OCI-LY3 (cell line): ENCODE results near the gene RGS9.

ENCODE experiments used
- H2AFZ ChIP-seq: fragments of 200-600, 300-600 bp; shearing (Covaris generic); 2 replicates; pipeline ENCODE4 v1.6.0; 2014; ENCODE audit warnings: antibody characterized with exemption, low read depth, low read length
- H3K27ac ChIP-seq: fragments of 200-600, 300-600 bp; sonication (generic); 2 replicates; pipeline ENCODE4 v1.5.1; 2014; ENCODE audit warnings: mild to moderate bottlenecking, low read length, moderate library complexity, mixed read lengths
- H3K27me3 ChIP-seq: fragments of 200-600, 300-600 bp; sonication (generic); 2 replicates; pipeline ENCODE4 v1.6.1; 2014; ENCODE audit warnings: low read depth, low read length, mixed read lengths
- H3K36me3 ChIP-seq: fragments of 200-600, 300-600 bp; sonication (generic); replicated peaks from 2 replicates; pipeline ENCODE3; 2014; ENCODE audit warnings: low read depth, low read length, mixed read lengths
- H3K4me1 ChIP-seq: fragments of 300-600, 200-600 bp; sonication (generic); 2 replicates; pipeline ENCODE4 v1.6.1; 2014; ENCODE audit warnings: low read length, mixed read lengths
- H3K4me2 ChIP-seq: fragments of 200-600, 300-600 bp; sonication (generic); 2 replicates; pipeline ENCODE4 v1.6.1; 2014; ENCODE audit warnings: low read length, mixed read lengths
- H3K4me3 ChIP-seq: fragments of 300-600, 200-600 bp; sonication (generic); 2 replicates; pipeline ENCODE4 v1.5.1; 2014; ENCODE audit warnings: antibody characterized with exemption, mild to moderate bottlenecking, low read length, moderate library complexity
- H3K79me2 ChIP-seq: fragments of 300-600, 200-600 bp; shearing (Covaris generic); 2 replicates; pipeline ENCODE4 v1.6.1; 2014; ENCODE audit warnings: mild to moderate bottlenecking, low read length, mixed read lengths
- H3K9ac ChIP-seq: fragments of 300-600, 200-600 bp; shearing (Covaris generic); 2 replicates; pipeline ENCODE4 v1.6.0; 2014; ENCODE audit warnings: mild to moderate bottlenecking, low read length, moderate library complexity
- H3K9me3 ChIP-seq: fragments of 200-600, 300-600 bp; shearing (Covaris generic); 2 replicates; pipeline ENCODE4 v1.6.1; 2014; ENCODE audit warnings: low read length, mixed read lengths; ENCODE audit not compliant: insufficient read depth
- H4K20me1 ChIP-seq: fragments of 200-600, 300-600 bp; sonication (generic); 2 replicates; pipeline ENCODE4 v1.6.1; 2016; ENCODE audit warnings: low read length, mixed read lengths; ENCODE audit not compliant: insufficient read depth
- EZH2phosphoT487 ChIP-seq: fragments of 200-600 bp; shearing (Covaris generic); IDR thresholded peaks from 2 replicates; pipeline ENCODE4 v1.6.1; 2018; ENCODE audit warnings: antibody characterized with exemption, mixed run types, low read depth
- TF ChIP-seq, protein P1 (sequence below): fragments of 200-600, 300-600 bp; sonication (generic); IDR thresholded peaks from 2 replicates; pipeline ENCODE4 v1.5.1; 2014; ENCODE audit warnings: antibody characterized with exemption, low read length, low read depth

RGS9 gene

DNA sequence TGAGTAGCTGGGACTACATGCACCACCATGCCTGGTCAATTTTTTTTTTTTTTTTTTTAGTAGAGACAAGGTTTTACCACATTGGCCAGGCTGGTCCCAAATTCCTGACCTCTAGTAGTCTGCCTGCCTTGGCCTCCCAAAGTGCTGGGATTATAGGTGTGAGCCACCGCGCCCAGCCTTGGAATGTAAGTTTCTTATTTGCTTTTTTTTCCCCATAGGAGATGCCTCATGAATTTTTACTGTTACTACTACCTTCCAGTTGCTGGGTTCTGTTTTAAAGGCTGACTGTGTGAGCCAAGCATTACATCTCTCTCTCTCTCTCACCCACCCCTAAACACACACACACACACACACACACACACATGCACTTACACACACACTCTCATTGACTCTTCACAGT is 112.6 kb downstream of the RGS9 start:
- H3K79me2 ChIP-seq: no peaks in the 10 kb centered on the region
- no peak overlapping the region for H2AFZ ChIP-seq
- peaks cover 11% of the 10 kb centered on the region; the same call in 1 of the 2 replicates for H3K27me3 ChIP-seq
- no peaks in the 10 kb centered on the region for H3K36me3 ChIP-seq
- H3K27ac ChIP-seq: no peak overlapping the region
- no peaks in the 10 kb centered on the region for H4K20me1 ChIP-seq
- no peak overlapping the region for H3K4me2 ChIP-seq
- no peaks in the 10 kb centered on the region for H3K9me3 ChIP-seq
- H3K4me1 ChIP-seq: no peaks in the 10 kb centered on the region
- H3K4me3 ChIP-seq: no peak overlapping the region
- no peak overlapping the region for H3K9ac ChIP-seq
- TF ChIP-seq, protein P1, sequence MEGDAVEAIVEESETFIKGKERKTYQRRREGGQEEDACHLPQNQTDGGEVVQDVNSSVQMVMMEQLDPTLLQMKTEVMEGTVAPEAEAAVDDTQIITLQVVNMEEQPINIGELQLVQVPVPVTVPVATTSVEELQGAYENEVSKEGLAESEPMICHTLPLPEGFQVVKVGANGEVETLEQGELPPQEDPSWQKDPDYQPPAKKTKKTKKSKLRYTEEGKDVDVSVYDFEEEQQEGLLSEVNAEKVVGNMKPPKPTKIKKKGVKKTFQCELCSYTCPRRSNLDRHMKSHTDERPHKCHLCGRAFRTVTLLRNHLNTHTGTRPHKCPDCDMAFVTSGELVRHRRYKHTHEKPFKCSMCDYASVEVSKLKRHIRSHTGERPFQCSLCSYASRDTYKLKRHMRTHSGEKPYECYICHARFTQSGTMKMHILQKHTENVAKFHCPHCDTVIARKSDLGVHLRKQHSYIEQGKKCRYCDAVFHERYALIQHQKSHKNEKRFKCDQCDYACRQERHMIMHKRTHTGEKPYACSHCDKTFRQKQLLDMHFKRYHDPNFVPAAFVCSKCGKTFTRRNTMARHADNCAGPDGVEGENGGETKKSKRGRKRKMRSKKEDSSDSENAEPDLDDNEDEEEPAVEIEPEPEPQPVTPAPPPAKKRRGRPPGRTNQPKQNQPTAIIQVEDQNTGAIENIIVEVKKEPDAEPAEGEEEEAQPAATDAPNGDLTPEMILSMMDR: no peak
- no peak for TF ChIP-seq EZH2phosphoT487

DNA sequence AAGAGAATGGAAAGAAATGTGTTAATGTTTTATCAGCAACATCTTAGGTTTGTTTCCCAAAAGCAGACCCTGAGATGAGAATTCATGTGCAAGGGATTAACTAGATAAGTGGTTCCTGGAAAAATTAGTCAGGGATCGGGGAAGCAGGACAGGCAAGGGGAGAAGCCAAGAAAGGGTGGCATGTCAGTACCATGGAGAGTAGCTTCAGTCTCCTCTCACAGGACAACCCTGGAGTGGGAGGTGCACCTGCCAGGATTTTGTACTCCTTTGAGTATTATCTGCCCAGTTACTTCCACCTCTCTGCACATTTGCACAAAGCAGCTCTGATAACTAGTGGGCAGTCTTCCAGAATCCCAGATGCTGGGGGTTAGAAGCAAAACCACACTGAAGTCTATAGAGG is 117.0 kb downstream of the RGS9 start:
- Histone ChIP-seq H2AFZ (no peak overlapping the region), H3K4me3 (no peak overlapping the region), H3K9me3 (0 out of 2 replicates have a peak, but pooled peaks cover 4% of the 10 kb centered on the region), H3K36me3 (no peaks in the 10 kb centered on the region), H3K4me1 (no peaks in the 10 kb centered on the region), H3K27me3 (peaks cover 11% of the 10 kb centered on the region; the same call in 1 of the 2 replicates), H4K20me1 (no peaks in the 10 kb centered on the region), H3K9ac (no peak overlapping the region), H3K79me2 (no peaks in the 10 kb centered on the region), H3K27ac (no peak overlapping the region), H3K4me2 (no peak overlapping the region)
- TF ChIP-seq, protein P1: no peak
- no peak for TF ChIP-seq EZH2phosphoT487

DNA sequence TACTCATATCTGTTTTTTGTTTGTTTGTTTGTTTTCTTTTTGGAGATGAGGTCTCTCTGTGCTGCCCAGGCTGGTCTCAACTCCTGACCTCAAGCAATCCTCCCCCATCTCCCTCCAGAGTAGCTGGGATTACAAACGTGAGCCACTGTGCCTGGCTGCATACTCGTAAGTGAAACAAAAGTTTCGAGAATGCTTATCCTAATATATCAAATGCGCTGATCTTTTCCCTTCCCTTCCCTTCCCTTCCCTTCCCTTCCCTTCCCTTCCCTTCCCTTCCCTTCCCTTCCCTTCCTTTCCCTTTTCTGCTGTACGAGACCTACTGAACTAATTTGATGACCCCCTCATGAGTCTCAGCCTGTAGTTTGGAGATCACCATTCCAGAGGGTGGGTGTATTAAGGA is 122.1 kb downstream of the RGS9 start:
- TF ChIP-seq, protein P1: no peak
- no peak for TF ChIP-seq EZH2phosphoT487
- H3K27ac ChIP-seq: no peak overlapping the region
- H4K20me1 ChIP-seq: no peaks in the 10 kb centered on the region
- H3K36me3 ChIP-seq: no peaks in the 10 kb centered on the region
- H3K9me3 ChIP-seq: 0 out of 2 replicates have a peak, but pooled peaks cover 4% of the 10 kb centered on the region
- H3K27me3 ChIP-seq: 0 out of 2 replicates have a peak, but pooled peaks cover 2% of the 10 kb centered on the region
- no peak overlapping the region for H3K4me3 ChIP-seq
- no peaks in the 10 kb centered on the region for H3K4me1 ChIP-seq
- no peak overlapping the region for H3K4me2 ChIP-seq
- no peaks in the 10 kb centered on the region for H3K79me2 ChIP-seq
- H3K9ac ChIP-seq: no peak overlapping the region
- H2AFZ ChIP-seq: no peak overlapping the region

DNA sequence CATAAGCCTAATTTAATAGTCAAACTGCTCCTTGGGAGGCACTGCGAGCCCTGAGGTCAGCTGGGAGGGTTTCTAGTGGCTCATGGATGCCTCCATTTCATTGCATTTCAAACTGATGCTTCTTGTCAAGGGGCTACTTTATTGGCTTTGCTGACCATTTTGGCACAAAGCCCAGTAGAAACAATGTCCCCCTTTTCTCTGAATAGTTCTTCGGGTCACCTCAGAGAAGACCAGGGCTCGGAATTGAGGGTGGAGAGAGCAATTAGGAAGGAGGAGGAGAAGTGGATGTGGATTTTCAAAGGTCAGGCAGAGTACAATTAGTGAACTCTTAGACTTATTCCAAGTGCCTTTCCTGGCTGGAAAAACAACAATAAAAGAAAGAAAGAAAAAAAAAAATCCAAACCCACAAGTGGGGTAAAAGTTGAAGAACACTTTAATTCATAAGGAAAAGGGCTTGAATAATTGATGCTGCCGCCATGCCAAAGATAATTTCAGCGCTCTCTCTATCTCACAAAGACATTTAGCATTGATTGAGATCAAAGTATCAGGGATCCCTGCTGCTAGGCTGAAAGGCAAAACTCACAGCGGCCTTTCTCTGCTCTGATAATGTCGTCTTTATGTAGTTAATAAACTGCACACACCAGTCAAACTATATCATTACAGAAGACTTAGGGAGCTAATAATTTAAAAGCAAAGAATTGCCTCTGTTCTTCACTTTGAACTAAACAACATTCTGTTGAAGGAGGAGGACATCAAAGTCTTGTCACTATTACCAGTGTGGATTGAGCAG is 122.7 kb downstream of the RGS9 start:
- Histone ChIP-seq H2AFZ (no peak overlapping the region), H3K4me1 (no peaks in the 10 kb centered on the region), H3K9ac (no peak overlapping the region), H3K79me2 (no peaks in the 10 kb centered on the region), H3K4me2 (no peak overlapping the region), H3K36me3 (no peaks in the 10 kb centered on the region), H4K20me1 (no peaks in the 10 kb centered on the region), H3K4me3 (no peak overlapping the region), H3K27me3 (no peaks in the 10 kb centered on the region), H3K9me3 (0 out of 2 replicates have a peak, but pooled peaks cover 4% of the 10 kb centered on the region), H3K27ac (no peak overlapping the region)
- no peak for TF ChIP-seq EZH2phosphoT487
- TF ChIP-seq, protein P1: no peak
